NCI-H526 treated with DMSO at 0.1 percent for 48 hours (cell line): ENCODE measurements around the gene SACS.

Experiments
- DNase-seq: peaks from one replicate; lab custom pipeline; 2025; lab: John Stamatoyannopoulos, UW

The SACS gene, protein sequence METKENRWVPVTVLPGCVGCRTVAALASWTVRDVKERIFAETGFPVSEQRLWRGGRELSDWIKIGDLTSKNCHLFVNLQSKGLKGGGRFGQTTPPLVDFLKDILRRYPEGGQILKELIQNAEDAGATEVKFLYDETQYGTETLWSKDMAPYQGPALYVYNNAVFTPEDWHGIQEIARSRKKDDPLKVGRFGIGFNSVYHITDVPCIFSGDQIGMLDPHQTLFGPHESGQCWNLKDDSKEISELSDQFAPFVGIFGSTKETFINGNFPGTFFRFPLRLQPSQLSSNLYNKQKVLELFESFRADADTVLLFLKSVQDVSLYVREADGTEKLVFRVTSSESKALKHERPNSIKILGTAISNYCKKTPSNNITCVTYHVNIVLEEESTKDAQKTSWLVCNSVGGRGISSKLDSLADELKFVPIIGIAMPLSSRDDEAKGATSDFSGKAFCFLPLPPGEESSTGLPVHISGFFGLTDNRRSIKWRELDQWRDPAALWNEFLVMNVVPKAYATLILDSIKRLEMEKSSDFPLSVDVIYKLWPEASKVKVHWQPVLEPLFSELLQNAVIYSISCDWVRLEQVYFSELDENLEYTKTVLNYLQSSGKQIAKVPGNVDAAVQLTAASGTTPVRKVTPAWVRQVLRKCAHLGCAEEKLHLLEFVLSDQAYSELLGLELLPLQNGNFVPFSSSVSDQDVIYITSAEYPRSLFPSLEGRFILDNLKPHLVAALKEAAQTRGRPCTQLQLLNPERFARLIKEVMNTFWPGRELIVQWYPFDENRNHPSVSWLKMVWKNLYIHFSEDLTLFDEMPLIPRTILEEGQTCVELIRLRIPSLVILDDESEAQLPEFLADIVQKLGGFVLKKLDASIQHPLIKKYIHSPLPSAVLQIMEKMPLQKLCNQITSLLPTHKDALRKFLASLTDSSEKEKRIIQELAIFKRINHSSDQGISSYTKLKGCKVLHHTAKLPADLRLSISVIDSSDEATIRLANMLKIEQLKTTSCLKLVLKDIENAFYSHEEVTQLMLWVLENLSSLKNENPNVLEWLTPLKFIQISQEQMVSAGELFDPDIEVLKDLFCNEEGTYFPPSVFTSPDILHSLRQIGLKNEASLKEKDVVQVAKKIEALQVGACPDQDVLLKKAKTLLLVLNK (N-terminal part only)

DNA sequence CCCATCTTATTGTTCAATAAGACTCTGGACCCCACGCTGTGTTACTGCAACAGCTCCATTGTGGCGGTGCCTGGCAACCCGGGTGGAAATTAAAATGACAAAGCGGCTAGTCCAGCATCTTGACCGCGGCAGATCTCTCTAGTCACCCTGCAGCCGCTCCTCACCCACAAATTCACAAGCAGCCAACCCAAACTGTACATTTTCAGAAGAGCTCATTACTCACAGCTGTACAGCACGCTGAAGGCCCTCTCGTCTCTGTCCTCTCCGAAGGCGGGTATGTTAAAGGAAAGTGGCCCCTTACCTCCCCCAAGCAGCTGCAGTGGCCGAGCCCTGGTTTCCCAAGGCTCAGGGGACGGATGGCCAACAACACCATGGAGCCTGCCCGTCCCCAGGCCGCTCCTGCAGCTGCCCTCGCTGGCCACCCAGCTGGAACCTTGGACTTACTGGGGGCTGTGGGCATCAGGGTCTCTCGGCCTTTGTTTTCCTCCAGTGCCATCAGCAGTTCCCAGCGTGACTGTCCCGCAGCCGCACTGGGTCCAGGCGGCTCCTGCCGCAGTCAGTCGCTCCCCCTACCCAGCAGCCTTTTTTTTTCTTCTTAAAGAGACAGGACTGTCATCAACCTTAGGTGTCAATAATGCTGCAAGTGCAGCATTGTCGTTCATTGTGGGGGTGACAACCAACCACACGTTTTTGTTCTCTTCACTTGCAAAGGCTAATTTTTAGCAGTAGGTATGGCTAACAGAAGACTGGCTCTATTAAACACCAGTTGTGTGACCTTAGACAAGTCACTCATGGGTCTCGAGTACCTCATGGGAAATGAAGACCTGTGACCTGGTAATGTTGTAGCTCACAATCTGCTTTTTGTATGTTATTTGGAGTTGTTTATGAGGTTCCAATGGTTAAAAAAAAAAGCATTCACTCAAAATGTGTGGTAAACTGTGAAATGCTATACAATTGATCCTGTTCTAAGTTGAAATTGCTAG lies at the start of gene SACS:
Gene SACS (minus strand): TSS at position 532 of the 983 bp plus-strand sequence. CDS start 22,463 bp downstream, outside the sequence.
- DNase-seq: peak; percentile 89

DNA sequence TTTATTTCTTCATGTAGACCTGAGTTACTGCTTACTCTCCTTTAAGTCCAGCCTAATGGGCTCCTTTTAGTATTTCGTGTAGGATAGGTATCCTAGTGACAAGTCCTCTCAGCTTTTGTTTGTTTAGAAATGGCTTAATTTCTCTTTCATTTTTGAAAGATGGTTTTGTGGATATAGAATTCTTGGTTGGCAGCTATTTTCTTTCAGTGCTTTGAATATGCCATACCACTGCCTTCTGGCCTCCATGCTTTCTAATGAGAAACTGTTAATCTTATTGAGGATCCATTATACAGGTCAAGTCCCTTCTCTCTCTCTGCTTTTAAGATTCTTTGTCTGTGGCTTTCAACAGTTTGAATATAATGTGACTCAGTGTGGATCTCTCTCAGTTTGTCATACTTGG lies 46.8 kb upstream of the SACS start:
- no peak for DNase-seq

DNA sequence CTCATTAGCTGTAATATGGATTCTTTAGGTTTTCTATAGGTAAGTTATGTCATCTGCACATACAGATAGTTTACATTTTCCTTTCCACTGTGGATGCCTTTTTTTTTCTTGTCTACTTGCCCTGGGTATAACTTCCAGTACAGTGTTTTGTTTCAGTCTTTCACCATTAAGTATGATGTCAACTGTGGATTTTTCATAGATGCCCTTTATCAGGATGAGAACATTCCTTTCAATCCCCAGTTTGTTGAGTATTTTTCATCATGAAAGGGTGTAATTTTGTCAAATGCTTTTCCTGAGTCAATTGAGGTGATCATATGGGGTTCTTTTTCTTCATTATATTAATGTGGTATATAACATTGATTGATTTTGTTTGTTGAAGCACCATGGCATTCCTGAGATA lies 43.6 kb upstream of the SACS start:
- DNase-seq: no peak

DNA sequence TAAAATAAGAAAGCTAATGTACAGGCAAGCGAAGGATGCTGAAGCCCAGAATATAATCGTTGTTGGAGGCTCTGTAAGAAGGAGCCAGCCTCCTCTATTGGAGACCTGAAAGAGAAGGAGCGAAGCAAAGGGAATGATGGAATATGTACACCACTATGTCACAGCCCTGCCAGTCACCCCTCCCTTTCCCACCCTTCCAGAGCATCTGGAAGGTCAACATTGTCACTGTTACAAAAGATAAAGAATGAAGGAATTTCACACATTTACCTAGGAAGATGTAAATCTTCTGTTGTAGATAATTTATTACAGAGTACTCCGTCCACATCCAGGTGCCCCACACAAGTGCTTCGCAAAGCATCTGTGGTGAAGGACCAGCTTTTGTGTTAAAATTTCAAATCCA lies 39.7 kb upstream of the SACS start:
- DNase-seq: no peak

DNA sequence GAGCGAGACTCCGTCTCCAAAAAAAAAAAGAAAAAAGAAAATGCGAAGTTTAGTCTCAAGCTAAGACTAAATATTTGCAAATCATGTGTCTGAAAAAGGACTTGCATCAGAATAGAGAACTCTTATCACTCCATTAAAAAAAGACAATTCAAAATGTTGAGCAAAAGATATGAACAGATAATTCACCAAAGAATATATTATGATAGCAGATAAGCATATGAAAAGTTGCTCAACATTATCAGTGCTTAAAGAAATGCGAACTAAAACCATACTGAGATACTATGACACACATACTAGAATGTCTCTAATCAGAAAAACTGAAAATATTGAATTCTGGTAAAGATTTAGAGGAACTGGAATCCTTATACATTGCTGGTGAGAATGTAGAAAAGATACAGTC lies 38.7 kb upstream of the SACS start:
- DNase-seq: no peak

DNA sequence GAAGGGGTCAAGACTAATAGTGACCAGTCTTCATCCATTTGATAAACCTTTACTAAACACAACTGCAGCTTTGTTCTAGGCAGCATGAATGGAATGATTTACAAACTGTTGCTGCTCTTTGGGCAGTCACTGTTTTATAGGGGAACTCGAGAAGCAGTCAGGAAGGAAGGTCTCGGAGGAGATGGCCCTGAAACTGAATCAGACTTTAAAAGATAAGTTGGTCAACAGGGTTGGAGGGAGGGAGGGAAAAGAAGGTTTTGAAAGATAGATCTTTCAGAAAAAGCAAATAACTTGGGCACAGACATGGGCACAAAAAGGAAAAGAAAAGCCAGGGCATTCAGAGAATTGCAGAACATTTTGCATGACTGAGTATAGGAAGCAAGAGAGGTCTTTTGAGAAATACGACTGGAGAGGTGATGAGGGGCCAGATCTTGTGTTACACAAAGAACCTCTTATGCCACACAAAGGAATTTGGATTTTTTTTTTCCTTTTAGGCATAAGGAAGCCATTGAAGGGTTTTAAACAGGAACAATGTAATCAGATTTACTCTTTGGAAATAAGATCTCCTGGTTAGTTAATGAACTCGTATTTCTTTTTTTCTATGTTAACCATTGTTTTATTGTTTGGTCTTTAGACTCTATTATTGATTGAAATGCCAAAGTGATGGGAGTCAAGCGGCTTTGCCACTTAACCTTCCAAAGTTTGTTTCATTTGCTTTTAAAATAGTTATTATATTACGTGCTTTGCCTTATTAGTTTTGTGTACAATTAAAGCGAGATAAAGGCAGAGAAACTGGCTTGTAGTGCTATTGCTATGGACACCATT lies 37.5 kb upstream of the SACS start:
- DNase-seq: no peak

DNA sequence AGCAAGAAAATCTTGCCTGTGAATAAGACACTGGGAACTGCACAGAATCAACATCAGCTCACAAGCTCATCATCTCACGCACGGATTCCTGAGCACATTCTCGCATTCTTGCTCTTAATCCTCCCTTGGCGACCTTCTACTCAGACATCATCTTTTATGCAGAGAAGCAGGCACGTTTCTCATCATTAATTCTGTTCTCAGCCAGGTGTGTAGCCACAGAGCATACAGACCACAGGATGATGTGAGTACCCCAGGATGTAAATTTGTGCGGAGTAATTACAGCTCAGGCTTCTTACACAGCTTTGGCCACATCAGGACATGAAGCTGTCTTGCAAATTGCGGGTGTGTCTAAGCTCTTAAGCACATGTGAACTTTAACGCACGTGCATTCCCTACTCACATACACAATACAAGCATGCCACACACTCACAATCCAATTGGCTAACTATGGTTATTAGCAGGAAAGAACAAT lies 36.5 kb upstream of the SACS start:
- DNase-seq: peak; percentile 46

DNA sequence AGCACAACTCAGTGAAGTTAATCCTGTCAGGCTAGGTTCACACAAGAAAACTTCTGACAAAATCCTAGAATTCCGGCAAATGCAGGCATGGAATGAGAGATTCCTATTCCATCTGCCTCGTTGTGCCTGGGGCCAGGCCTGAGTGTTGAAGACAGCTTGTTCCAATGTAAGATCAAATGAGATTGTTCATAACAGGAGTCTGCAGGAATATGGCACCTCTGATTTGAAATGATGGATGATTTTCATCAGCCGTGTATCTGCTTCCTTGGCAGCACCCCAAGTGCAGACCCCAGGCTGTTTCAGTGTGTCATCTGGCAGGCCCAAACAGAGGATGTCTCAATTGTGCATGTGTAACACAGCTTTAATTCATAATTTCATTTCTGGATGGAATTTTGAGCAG lies 35.3 kb upstream of the SACS start:
- DNase-seq: no peak

DNA sequence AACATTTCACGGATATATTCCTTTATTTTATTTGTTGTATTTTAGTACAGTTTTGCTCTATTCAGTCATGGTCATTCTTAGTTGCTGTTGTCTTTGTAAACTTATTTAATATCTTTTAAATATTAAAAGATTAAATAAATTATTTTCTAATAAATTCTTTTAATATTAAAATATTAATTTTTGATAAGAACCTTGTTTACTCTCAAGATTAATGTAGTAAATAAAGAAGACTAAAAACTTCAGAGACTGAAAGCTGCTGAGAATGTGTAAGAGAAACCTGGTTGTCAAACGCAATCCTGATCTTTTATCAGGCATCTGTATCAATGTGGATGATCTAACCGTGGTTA lies 34.4 kb upstream of the SACS start:
- DNase-seq: no peak

DNA sequence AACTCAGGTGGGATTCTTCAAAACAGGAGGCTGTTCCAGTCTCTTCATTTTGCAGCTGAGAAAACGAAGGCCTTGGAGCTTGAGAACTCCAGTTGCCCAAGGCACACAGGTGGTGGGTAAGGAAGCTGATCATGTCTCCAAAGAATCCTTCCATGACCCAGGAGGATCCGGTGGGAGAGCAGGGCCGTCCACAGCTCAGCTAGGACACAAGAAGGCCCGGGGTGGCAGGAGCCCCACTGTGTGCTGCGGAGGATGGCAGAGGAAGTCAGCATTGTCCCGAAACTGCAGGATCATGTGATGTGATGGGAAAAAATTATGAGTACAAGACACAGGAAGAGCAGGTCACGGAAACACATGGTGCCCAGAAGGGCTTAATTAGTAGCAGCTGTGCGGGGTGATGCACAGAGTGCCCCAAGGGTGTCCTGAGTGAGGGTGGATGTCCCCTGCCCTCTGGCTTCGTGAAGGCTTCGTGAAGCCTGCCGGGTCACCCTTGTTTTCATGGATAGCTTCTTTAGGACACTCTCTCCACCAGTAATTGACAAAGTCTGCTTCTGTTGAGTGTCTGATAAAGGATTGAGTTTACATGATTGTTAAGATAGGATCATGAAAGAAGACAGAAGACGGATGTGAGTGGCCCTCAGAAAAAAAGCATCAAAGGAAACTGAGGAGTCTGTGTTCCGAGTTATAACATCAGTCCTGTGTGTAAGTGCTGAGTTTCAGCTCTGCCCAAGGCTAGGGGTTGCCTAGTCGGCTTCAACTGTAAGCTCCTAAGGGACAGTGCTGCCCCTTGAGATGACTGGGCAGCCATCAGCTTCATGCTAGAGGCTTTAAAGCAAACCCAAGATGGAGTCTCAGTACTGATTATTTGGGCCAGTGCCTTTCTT lies 33.8 kb upstream of the SACS start:
- DNase-seq: no peak

DNA sequence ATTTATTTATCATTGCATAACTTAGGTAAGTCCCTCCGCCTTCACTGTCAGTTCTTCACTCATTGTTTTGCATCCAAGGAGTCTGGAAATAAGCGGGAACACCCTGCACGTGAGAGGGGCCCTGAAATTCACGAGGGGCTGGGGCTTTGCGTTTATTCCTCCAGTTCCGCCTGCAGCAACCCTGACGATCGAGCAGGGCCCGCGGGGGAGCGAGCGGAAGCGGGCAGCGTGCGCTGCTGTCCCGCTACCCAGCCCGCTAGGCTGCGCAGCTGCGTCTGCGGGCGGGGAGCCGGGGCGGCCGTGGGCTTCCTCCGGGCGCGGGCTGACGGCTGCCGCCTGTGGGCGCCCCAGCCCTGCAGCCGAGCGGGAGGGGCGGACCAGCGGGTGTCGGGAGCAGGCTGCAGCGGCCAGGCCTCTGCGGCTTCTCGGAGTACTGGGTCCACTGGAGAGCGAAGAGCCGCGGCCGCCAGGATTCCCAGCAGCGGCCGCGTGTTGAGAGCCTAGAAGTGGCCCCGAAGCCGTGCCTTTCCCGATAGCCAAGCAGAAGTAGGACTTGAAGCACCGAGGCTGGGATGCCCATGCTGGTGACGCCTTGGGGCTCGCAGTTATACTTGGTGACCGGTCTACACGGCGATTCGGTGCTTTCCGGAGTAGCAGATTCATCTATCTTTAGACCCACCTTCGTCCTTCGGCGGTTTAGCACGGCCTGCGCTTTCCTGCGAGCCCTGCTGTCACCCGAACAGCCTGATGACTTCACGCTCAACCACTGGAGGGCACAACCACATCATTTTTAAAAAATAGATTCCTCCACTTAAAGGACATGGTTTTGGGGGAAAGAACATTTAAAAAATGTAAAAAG lies 32.9 kb upstream of the SACS start:
- DNase-seq: peak; percentile 81

DNA sequence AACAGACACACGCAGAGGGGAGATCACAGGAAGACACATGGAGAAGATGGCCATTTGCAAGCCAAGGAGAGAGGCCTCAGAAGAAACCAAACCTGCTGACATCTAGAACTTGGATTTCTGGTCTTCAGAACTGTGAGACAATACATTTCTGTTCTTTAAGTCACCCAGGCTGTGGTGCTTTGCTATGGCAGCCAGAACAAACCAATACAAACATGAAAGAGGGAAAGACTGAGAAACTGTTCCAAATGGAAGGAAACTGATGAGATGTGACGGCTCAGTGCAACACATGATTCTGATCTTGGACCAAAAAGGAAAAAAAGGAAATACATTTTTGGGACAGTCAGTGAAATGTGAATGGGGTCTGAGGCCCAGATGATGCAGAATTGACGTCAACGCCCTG lies 30.2 kb upstream of the SACS start:
- no peak for DNase-seq

DNA sequence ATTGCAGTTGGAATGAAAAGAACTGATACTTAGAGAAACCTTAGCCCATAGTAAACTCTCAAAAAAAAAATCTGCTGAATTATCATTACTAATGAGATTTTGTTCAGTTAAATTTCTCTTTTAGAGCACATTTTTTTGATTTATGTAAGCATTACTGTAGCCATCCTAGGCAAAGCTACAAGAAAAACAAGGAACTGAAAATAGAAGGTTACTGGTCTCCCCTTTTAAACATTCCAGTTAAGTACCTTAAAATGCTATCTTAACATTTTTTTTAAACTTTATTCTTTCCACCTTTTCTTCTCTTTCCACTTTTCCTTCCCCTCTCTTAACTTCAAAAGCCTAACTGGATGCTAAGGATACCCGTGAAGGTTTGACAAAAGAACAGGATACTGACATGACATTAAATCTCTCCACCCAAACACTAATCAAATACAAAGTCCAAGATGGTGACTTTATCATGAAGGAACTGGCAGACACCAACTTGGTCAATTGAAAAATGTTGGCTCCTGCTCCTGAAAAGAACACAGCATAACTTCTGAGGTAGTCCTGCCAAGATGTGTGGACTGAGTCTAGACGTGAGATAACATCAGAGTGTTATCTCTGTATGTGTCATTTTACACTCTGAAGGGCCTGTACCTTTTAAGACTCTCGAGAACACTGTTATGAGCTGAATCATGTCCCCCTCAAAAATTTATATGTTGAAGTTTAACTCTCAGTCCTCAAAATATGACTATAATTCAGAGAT lies 29.5 kb upstream of the SACS start:
- DNase-seq: no peak

DNA sequence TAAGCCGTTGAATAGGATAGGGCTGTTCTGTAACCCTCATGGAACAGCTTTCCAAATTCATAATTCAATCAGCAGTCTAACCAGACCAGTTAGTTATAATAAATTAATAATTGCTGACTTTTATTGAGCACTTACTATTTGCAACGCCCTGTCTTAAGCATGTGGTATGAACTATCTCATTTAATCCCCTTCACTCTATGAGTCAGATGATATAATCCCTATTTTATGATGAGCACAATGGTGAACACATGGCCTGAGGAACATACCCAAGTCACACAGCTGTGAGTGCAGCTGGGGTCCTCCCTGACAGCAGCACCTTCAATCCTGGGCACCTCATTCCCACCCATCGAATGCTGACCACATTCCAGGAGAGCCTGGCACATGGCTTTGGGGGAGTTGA lies 28.0 kb upstream of the SACS start:
- no peak for DNase-seq

DNA sequence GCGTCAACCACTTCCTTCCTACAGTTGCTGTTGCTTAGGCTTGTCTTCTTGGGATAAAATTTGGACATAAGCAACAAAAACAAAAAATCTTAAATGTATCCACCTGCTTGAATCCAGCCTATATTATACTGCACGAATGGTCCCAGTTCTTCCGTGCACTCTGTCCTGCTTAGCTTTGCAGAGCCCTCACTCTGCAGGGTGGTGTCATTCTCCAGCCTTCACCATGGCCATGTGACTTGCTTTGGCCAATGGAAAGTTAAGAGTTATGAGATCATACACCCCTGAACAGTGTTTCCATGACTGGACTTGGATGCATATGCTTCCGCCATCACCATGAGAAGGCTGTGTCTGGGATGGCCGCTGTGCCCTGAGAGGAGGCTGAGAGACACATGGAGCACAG lies 27.4 kb upstream of the SACS start:
- no peak for DNase-seq

DNA sequence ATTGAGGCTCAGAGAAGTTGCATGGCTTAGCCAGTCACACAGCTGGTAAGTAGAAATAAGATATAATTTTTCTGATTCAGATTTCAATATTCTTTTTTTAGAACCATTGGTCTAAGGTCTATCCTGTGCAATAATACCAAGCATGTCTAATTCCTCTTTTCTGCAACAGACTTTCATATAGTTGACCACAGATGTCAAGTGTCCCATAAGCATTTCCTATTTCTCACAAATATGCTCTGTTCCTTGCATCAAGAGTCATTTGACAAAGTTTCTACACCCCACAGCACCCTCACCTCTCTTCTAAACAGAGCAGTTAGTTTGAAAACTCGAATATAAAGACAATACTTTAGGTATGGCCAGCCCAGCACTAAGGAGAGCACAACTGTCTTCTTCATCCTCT lies 26.8 kb upstream of the SACS start:
- no peak for DNase-seq

DNA sequence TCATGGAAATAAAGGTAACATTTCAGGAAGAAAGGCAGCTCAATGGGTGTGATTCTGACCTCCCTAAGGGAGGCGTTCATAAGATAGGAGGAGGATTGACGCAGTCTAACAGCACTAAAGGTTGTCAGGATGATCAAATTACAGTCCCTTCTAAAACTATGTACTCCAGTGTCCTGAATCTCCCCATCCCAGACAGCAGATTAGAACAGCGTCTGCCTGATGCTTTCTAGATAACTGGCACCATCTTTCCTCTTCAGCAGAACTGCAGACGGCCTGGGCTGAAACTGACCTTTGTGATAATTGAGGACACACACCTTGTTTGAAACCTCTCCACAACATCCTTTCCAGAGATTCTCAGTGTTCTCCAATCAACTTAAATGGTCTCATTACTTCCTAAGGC lies 25.5 kb upstream of the SACS start:
- DNase-seq: no peak
